HG03159 (cell line): ENCODE measurements around the gene FAM229A.
"Not testable (repeated sequence)": the region's sequence is repeated elsewhere in the genome, so short reads cannot be mapped to it uniquely, and the experiment has no call there.

ENCODE experiments used
- ATAC-seq: cut with Tn5 transposase; IDR thresholded peaks from one replicate; pipeline ENCODE4 v1.9.1; 2021; ENCODE audit warnings: mild to moderate bottlenecking, moderate library complexity; ENCODE audit not compliant: unreplicated experiment

Gene FAM229A

GRCh38 chr1:32377541-32378220 lies 15.4 kb upstream of the FAM229A start:
- no peak for ATAC-seq

- no peak for ATAC-seq
These were observed 13.9 kb upstream of the FAM229A start for GRCh38 chr1:32376199-32376598.

- ATAC-seq: no peak
These were observed 11.8 kb upstream of the FAM229A start for GRCh38 chr1:32373996-32374592.

GRCh38 chr1:32372149-32372756 lies 10.0 kb upstream of the FAM229A start:
- ATAC-seq: no peak

- no peak for ATAC-seq
These were observed 5.8 kb upstream of the FAM229A start for GRCh38 chr1:32367912-32368635.

GRCh38 chr1:32365445-32365844 lies 3.2 kb upstream of the FAM229A start:
- no peak for ATAC-seq

GRCh38 chr1:32364836-32365235 lies 2.6 kb upstream of the FAM229A start:
- ATAC-seq: no peak

GRCh38 chr1:32363713-32364112 lies 1.4 kb upstream of the FAM229A start:
- no peak for ATAC-seq

GRCh38 chr1:32361674-32362473 lies 411 bp downstream of the FAM229A start:
- ATAC-seq: no peak

- no peak for ATAC-seq
These were observed 994 bp downstream of the FAM229A start for GRCh38 chr1:32361308-32361673.

- no peak for ATAC-seq
These were observed 3.9 kb downstream of the FAM229A start for GRCh38 chr1:32358435-32358834.

GRCh38 chr1:32357614-32358013 lies 4.7 kb downstream of the FAM229A start:
- ATAC-seq: no peak

- no peak for ATAC-seq
These were observed 5.8 kb downstream of the FAM229A start for GRCh38 chr1:32356478-32356877.

- ATAC-seq: not testable (repeated sequence)
These were observed 6.5 kb downstream of the FAM229A start for GRCh38 chr1:32355778-32356177.

- no peak for ATAC-seq
These were observed 8.3 kb downstream of the FAM229A start for GRCh38 chr1:32353886-32354570.

GRCh38 chr1:32353431-32353830 lies 8.9 kb downstream of the FAM229A start:
- ATAC-seq: no peak

GRCh38 chr1:32352831-32353383 lies 9.4 kb downstream of the FAM229A start:
- ATAC-seq: no peak

- ATAC-seq: no peak
These were observed 10.0 kb downstream of the FAM229A start for GRCh38 chr1:32352239-32352745.

GRCh38 chr1:32351399-32352238 lies 10.7 kb downstream of the FAM229A start:
- peak; percentile 80 for ATAC-seq
